ENCODE measurements around the gene MKLN1. TPM values are rescaled to one million over a fixed set of nuclear protein-coding genes. Genes with fewer than 3 reads are reported as not detected.

MKLN1 gene
- total and polyA plus RNA-seq, 10 of the 15 experiments (the other 5 are each of a cell fraction or from before 2014, with no cell fraction given), result 13.6 to 55.8 (median 29.3) TPM

DNA sequence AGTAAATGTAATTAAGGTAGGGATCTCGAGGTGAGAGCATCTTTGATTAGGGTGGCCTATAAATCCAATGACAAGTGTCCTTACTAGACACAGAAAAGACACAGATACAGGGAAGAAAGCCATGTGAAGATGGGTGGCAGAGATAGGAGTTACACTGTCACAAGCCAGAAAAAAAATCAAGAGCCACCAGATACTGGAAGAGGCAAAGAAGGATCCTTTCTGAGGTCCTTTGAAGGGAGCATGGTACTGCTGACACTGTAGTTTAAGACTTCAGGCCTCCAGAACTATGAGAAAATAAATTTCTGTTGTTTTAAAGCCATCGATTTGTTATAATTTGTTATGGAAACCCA, 56.6 kb downstream of the MKLN1 start:
- H3K27ac ChIP-seq (ENCODE audit: control insufficient read depth, insufficient read depth), result no peak overlapping the region
- ChIA-PET RAD21 (ENCODE audit: unreplicated experiment) (no interaction called here), CTCF (no interaction called here), POLR2A (no interaction called here), SMC1A (ENCODE audit: uncharacterized antibody, unreplicated experiment) (no interaction called here)
- in situ Hi-C loops (cut with MboI), result no loop called here
- H4K20me1 ChIP-seq (ENCODE audit: control insufficient read depth, insufficient read depth), result no peaks in the 10 kb centered on the region
- intact Hi-C loops (cut with micrococcal nuclease; ENCODE audit: unreplicated experiment), result no loop called here
- no peak overlapping the region for H3K9ac ChIP-seq (ENCODE audit: control insufficient read depth, insufficient read depth, low read length)
- no peaks in the 10 kb centered on the region for H3K4me1 ChIP-seq (ENCODE audit: control insufficient read depth, insufficient read depth, low read length)
- no peaks in the 10 kb centered on the region for H3K27me3 ChIP-seq (replicated peaks in 1 of 2; ENCODE audit: control insufficient read depth in 2 of 2, insufficient read depth in 2 of 2, low read length in 1 of 2)
- H3K79me2 ChIP-seq (ENCODE audit: control insufficient read depth, insufficient read depth, low read length), result no peaks in the 10 kb centered on the region; the same call in none of the 2 replicates
- TF ChIP-seq, protein P1, sequence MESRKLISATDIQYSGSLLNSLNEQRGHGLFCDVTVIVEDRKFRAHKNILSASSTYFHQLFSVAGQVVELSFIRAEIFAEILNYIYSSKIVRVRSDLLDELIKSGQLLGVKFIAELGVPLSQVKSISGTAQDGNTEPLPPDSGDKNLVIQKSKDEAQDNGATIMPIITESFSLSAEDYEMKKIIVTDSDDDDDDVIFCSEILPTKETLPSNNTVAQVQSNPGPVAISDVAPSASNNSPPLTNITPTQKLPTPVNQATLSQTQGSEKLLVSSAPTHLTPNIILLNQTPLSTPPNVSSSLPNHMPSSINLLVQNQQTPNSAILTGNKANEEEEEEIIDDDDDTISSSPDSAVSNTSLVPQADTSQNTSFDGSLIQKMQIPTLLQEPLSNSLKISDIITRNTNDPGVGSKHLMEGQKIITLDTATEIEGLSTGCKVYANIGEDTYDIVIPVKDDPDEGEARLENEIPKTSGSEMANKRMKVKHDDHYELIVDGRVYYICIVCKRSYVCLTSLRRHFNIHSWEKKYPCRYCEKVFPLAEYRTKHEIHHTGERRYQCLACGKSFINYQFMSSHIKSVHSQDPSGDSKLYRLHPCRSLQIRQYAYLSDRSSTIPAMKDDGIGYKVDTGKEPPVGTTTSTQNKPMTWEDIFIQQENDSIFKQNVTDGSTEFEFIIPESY (IDR thresholded peaks at IDR 0.05), result no peak
- TF ChIP-seq GATAD2B (conservative IDR thresholded peaks at IDR 0.05; ENCODE audit: low read depth) (no peak), TAF1 (IDR thresholded peaks at IDR 0.05; ENCODE audit: borderline replicate concordance, low read depth, low read length) (no peak), EZH2 (IDR thresholded peaks at IDR 0.05; ENCODE audit: borderline replicate concordance, control insufficient read depth, low read depth, low read length) (no peak), EGR1 (IDR thresholded peaks at IDR 0.05; ENCODE audit: borderline replicate concordance in 1 of 2, low read depth in 2 of 2, low read length in 2 of 2) (no peak), RB1 (IDR thresholded peaks at IDR 0.05; ENCODE audit: borderline replicate concordance) (no peak), GABPA (IDR thresholded peaks at IDR 0.05; ENCODE audit: low read depth) (no peak), ESRRA (IDR thresholded peaks at IDR 0.05; ENCODE audit: low read length) (no peak)
- TF ChIP-seq, protein P2, sequence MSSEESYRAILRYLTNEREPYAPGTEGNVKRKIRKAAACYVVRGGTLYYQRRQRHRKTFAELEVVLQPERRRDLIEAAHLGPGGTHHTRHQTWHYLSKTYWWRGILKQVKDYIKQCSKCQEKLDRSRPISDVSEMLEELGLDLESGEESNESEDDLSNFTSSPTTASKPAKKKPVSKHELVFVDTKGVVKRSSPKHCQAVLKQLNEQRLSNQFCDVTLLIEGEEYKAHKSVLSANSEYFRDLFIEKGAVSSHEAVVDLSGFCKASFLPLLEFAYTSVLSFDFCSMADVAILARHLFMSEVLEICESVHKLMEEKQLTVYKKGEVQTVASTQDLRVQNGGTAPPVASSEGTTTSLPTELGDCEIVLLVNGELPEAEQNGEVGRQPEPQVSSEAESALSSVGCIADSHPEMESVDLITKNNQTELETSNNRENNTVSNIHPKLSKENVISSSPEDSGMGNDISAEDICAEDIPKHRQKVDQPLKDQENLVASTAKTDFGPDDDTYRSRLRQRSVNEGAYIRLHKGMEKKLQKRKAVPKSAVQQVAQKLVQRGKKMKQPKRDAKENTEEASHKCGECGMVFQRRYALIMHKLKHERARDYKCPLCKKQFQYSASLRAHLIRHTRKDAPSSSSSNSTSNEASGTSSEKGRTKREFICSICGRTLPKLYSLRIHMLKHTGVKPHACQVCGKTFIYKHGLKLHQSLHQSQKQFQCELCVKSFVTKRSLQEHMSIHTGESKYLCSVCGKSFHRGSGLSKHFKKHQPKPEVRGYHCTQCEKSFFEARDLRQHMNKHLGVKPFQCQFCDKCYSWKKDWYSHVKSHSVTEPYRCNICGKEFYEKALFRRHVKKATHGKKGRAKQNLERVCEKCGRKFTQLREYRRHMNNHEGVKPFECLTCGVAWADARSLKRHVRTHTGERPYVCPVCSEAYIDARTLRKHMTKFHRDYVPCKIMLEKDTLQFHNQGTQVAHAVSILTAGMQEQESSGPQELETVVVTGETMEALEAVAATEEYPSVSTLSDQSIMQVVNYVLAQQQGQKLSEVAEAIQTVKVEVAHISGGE (CRISPR knock-in tag; IDR thresholded peaks at IDR 0.05), result no peak
- TF ChIP-seq, protein P3, sequence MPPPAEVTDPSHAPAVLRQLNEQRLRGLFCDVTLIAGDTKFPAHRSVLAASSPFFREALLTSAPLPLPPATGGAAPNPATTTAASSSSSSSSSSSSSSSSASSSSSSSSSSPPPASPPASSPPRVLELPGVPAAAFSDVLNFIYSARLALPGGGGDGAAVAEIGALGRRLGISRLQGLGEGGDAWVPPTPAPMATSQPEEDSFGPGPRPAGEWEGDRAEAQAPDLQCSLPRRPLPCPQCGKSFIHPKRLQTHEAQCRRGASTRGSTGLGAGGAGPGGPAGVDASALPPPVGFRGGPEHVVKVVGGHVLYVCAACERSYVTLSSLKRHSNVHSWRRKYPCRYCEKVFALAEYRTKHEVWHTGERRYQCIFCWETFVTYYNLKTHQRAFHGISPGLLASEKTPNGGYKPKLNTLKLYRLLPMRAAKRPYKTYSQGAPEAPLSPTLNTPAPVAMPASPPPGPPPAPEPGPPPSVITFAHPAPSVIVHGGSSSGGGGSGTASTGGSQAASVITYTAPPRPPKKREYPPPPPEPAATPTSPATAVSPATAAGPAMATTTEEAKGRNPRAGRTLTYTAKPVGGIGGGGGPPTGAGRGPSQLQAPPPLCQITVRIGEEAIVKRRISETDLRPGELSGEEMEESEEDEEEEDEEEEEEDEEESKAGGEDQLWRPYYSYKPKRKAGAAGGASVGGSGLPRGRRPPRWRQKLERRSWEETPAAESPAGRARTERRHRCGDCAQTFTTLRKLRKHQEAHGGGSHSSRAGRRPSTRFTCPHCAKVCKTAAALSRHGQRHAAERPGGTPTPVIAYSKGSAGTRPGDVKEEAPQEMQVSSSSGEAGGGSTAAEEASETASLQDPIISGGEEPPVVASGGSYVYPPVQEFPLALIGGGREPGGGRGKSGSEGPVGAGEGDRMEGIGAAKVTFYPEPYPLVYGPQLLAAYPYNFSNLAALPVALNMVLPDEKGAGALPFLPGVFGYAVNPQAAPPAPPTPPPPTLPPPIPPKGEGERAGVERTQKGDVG (CRISPR knock-in tag; IDR thresholded peaks at IDR 0.05), result no peak
- H3K9me3 ChIP-seq (replicated peaks; ENCODE audit: control insufficient read depth, insufficient read depth, low read length), result no peaks in the 10 kb centered on the region
- FAIRE-seq (no peak), ATAC-seq (no peak), DNase-seq (ENCODE audit: low read depth, low spot score) (no peak)
- H3K4me3 ChIP-seq, result no peak overlapping the region
- BruUV-seq (replicated peaks), result no TSS peak
- no peak overlapping the region for H2AFZ ChIP-seq (ENCODE audit: control insufficient read depth, low read depth, low read length)
- no peak overlapping the region for H3K4me2 ChIP-seq (ENCODE audit: control insufficient read depth, insufficient read depth)
- H3K36me3 ChIP-seq (ENCODE audit: control insufficient read depth in 2 of 2, insufficient read depth in 2 of 2, low read length in 1 of 2), result no peaks in the 10 kb centered on the region
- 100% methylated on average over 2 of the region's 2 CpGs for WGBS (ENCODE audit: insufficient coverage, insufficient replicate concordance, low lambda C conversion rate, missing lambda C conversion rate)

Data from GM12878 (cell line).